Fibroblast of lung (primary cell): Measurements from ENCODE around the gene ARMC5.

Experiments
- EZH2 ChIP-seq: IDR thresholded peaks from 2 replicates; pipeline ENCODE4 v1.5.1; 2012; ENCODE audit warnings: low read length, control low read depth, mild to moderate bottlenecking; ENCODE audit errors: missing control alignments
- TF ChIP-seq, protein P1 (sequence below), 2 donors: IDR thresholded peaks in 1 of 2; conservative IDR thresholded peaks in 1 of 2; 1 replicate in 1 of 2; 2 replicates in 1 of 2; pipeline ENCODE4 v1.5.1; 2011 to 2012; ENCODE audit warnings: low read length in 2 of 2, control low read depth in 1 of 2, inconsistent platforms in 1 of 2, low read depth in 1 of 2, mild to moderate bottlenecking in 1 of 2

DNA sequence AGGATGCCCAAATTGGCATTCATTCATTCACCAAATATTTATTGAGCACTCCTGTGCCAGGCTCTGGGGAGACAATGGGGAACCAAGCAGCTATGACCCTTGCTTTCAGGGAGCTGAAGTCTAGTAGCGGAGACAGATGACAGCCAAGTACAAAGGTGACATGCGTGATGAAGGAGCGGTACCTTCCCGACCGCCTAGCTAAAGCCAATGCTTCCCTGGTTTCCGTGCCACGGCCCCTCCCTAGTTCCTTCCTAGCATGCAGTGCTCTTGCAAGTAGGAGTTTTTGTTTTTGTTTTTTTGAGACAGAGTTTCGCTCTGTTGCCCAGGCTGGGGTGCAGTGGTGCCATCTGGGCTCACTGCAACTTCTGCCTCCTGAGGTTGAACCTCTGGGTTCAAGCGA is 20.4 kb downstream of the ARMC5 start:
- TF ChIP-seq, protein P1, sequence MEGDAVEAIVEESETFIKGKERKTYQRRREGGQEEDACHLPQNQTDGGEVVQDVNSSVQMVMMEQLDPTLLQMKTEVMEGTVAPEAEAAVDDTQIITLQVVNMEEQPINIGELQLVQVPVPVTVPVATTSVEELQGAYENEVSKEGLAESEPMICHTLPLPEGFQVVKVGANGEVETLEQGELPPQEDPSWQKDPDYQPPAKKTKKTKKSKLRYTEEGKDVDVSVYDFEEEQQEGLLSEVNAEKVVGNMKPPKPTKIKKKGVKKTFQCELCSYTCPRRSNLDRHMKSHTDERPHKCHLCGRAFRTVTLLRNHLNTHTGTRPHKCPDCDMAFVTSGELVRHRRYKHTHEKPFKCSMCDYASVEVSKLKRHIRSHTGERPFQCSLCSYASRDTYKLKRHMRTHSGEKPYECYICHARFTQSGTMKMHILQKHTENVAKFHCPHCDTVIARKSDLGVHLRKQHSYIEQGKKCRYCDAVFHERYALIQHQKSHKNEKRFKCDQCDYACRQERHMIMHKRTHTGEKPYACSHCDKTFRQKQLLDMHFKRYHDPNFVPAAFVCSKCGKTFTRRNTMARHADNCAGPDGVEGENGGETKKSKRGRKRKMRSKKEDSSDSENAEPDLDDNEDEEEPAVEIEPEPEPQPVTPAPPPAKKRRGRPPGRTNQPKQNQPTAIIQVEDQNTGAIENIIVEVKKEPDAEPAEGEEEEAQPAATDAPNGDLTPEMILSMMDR (conservative IDR thresholded peaks at IDR 0.05 in 1 of 2, IDR thresholded peaks at IDR 0.05 in 1 of 2; ENCODE audit: low read depth in 1 of 2, low read length in 2 of 2), result no peak
- no peak for TF ChIP-seq EZH2
